Measurements from ENCODE around the gene DEFB112.

DEFB112 gene

DNA sequence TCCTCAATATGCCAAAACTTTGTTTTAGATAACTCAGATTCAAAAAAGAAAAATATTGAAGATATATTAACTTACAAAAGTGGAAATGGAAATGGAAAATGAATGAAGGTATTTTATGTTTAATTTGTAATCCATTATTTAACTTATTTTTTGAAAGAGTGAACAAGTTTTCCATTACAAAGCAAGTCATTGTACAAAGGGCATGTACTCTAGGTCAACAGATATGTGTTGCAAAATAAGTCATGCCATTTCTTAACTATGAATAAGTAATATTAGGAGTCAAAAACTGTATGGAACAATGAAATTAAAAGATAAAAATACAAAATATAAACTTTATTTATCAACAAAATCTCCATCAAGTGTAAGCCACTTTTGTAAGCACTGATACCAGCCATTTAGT is 54.5 kb downstream of the DEFB112 start:
- DNase-seq (ENCODE audit: low read depth): no peak
